HG03045 (cell line): Measurements from ENCODE around the gene TOM1L2.
"Not testable (repeated sequence)": the region's sequence is repeated elsewhere in the genome, so short reads cannot be mapped to it uniquely, and the experiment has no call there.

ENCODE experiments used
- ATAC-seq: cut with Tn5 transposase; IDR thresholded peaks from one replicate; pipeline ENCODE4 v1.9.1; 2021; ENCODE audit warnings: mild to moderate bottlenecking, moderate library complexity; ENCODE audit not compliant: unreplicated experiment

The TOM1L2 gene

GRCh38 chr17:17926036-17926435, 46.2 kb downstream of the TOM1L2 start:
- no peak for ATAC-seq

GRCh38 chr17:17924857-17925250, 47.3 kb downstream of the TOM1L2 start:
- ATAC-seq: no peak

- no peak for ATAC-seq
These were observed 47.9 kb downstream of the TOM1L2 start for GRCh38 chr17:17924131-17924856.

- no peak for ATAC-seq
These were observed 50.1 kb downstream of the TOM1L2 start for GRCh38 chr17:17922070-17922614.

GRCh38 chr17:17921192-17922069, 50.8 kb downstream of the TOM1L2 start:
- ATAC-seq: no peak

GRCh38 chr17:17919169-17920107, 52.8 kb downstream of the TOM1L2 start:
- no peak for ATAC-seq

- ATAC-seq: no peak
These were observed 54.8 kb downstream of the TOM1L2 start for GRCh38 chr17:17917394-17917793.

GRCh38 chr17:17915183-17915582, 57.0 kb downstream of the TOM1L2 start:
- ATAC-seq: no peak

- ATAC-seq: no peak
These were observed 58.4 kb downstream of the TOM1L2 start for GRCh38 chr17:17913695-17914332.

- not testable (repeated sequence) for ATAC-seq
These were observed 59.9 kb downstream of the TOM1L2 start for GRCh38 chr17:17912336-17912735.

- no peak for ATAC-seq
These were observed 61.1 kb downstream of the TOM1L2 start for GRCh38 chr17:17911001-17911613.

- ATAC-seq: no peak
These were observed 62.1 kb downstream of the TOM1L2 start for GRCh38 chr17:17910060-17910459.

GRCh38 chr17:17909078-17909477, 63.1 kb downstream of the TOM1L2 start:
- ATAC-seq: no peak

- no peak for ATAC-seq
These were observed 64.7 kb downstream of the TOM1L2 start for GRCh38 chr17:17907469-17907868.

- ATAC-seq: no peak
These were observed 65.6 kb downstream of the TOM1L2 start for GRCh38 chr17:17906418-17907215.

- no peak for ATAC-seq
These were observed 67.2 kb downstream of the TOM1L2 start for GRCh38 chr17:17905036-17905320.

- ATAC-seq: no peak
These were observed 67.8 kb downstream of the TOM1L2 start for GRCh38 chr17:17904166-17905035.

- no peak for ATAC-seq
These were observed 69.3 kb downstream of the TOM1L2 start for GRCh38 chr17:17902877-17903276.
